SK-N-SH treated with all-trans-retinoic acid at 6 μM for 48 hours (cell line): Measurements from ENCODE around the gene NUDT21.

ENCODE experiments used
- ATAC-seq: fragments of 200-7000 bp; cut with Tn5 transposase; 3 replicates; pipeline ENCODE4 v1.9.1; 2020; ENCODE audit warnings: mild to moderate bottlenecking, moderate library complexity
- ARNTL ChIP-seq: fragments of 450-650 bp; formaldehyde crosslinking; IDR thresholded peaks from 2 replicates; pipeline ENCODE4 v1.5.0; 2020; ENCODE audit warnings: low read depth, mild to moderate bottlenecking, moderate library complexity, borderline replicate concordance
- CREB5 ChIP-seq: fragments of 250-450 bp; sonication (Bioruptor Pico); IDR thresholded peaks from 2 replicates; pipeline ENCODE4 v1.5.1; 2020; ENCODE audit warnings: low read depth, mild to moderate bottlenecking, moderate library complexity
- CSDC2 ChIP-seq: fragments of 250-450 bp; sonication (Bioruptor Pico); IDR thresholded peaks from 2 replicates; pipeline ENCODE4 v1.5.0; 2020; ENCODE audit warnings: mild to moderate bottlenecking, moderate library complexity
- CSRNP3 ChIP-seq: fragments of 250-450 bp; sonication (Bioruptor Pico); IDR thresholded peaks from 2 replicates; pipeline ENCODE4 v1.5.1; 2021; ENCODE audit warnings: mild to moderate bottlenecking, moderate library complexity
- ESRRG ChIP-seq: fragments of 250-450 bp; sonication (Bioruptor Pico); IDR thresholded peaks from 2 replicates; pipeline ENCODE4 v1.6.1; 2021; ENCODE audit warnings: mild to moderate bottlenecking
- GLIS3 ChIP-seq: fragments of 250-450 bp; sonication (Bioruptor Pico); IDR thresholded peaks from 2 replicates; pipeline ENCODE4 v1.5.0; 2020; ENCODE audit warnings: mild to moderate bottlenecking, moderate library complexity
- ISL1 ChIP-seq: fragments of 250-450 bp; sonication (Bioruptor Pico); IDR thresholded peaks from 2 replicates; pipeline ENCODE4 v2.1.2; 2022; ENCODE audit warnings: mild to moderate bottlenecking, moderate library complexity
- OSR1 ChIP-seq: fragments of 250-450 bp; sonication (Bioruptor Pico); IDR thresholded peaks from 2 replicates; pipeline ENCODE4 v1.8.0; 2022; ENCODE audit warnings: moderate library complexity, mild to moderate bottlenecking, inconsistent platforms
- PATZ1 ChIP-seq: fragments of 250-450 bp; sonication (Bioruptor Pico); IDR thresholded peaks from 2 replicates; pipeline ENCODE4 v1.8.0; 2020; ENCODE audit warnings: mild to moderate bottlenecking, moderate library complexity, borderline replicate concordance
- POU6F1 ChIP-seq: fragments of 250-450 bp; sonication (Bioruptor Pico); IDR thresholded peaks from 2 replicates; pipeline ENCODE4 v1.8.0; 2021; ENCODE audit warnings: low read depth, mild to moderate bottlenecking, moderate library complexity, borderline replicate concordance
- RARB ChIP-seq: fragments of 250-450 bp; sonication (Bioruptor Pico); IDR thresholded peaks from 2 replicates; pipeline ENCODE4 v1.8.0; 2021; ENCODE audit warnings: mild to moderate bottlenecking, moderate library complexity
- SNAI2 ChIP-seq: fragments of 250-450 bp; sonication (Bioruptor Pico); IDR thresholded peaks from 2 replicates; pipeline ENCODE4 v1.5.0; 2020; ENCODE audit warnings: mild to moderate bottlenecking, moderate library complexity
- TCF4 ChIP-seq: fragments of 250-450 bp; sonication (Bioruptor Pico); IDR thresholded peaks from 2 replicates; pipeline ENCODE4 v1.8.0; 2021; ENCODE audit warnings: mild to moderate bottlenecking, moderate library complexity, borderline replicate concordance
- TSHZ2 ChIP-seq: fragments of 250-450 bp; sonication (Bioruptor Pico); IDR thresholded peaks from 2 replicates; pipeline ENCODE4 v1.5.0; 2020; ENCODE audit warnings: mild to moderate bottlenecking, moderate library complexity
- ZC3H10 ChIP-seq: fragments of 250-450 bp; sonication (Bioruptor Pico); IDR thresholded peaks from 2 replicates; pipeline ENCODE4 v1.5.1; 2021; ENCODE audit warnings: mild to moderate bottlenecking, moderate library complexity
- ZFP3 ChIP-seq: fragments of 250-450 bp; sonication (Bioruptor Pico); IDR thresholded peaks from 2 replicates; pipeline ENCODE4 v1.5.0; 2020; ENCODE audit warnings: mild to moderate bottlenecking, moderate library complexity
- ZFP30 ChIP-seq: fragments of 450-650 bp; formaldehyde crosslinking; IDR thresholded peaks from 2 replicates; pipeline ENCODE4 v1.5.0; 2022; ENCODE audit warnings: mild to moderate bottlenecking, moderate library complexity
- ZNF565 ChIP-seq: fragments of 450-650 bp; formaldehyde crosslinking; conservative IDR thresholded peaks from 2 replicates; pipeline ENCODE4 v1.5.0; 2020; ENCODE audit warnings: low read depth, mild to moderate bottlenecking, moderate library complexity
- ZNF70 ChIP-seq: fragments of 450-650 bp; formaldehyde crosslinking; IDR thresholded peaks from 2 replicates; pipeline ENCODE4 v1.5.0; 2020; ENCODE audit warnings: mild to moderate bottlenecking, moderate library complexity
- ZNF8 ChIP-seq: fragments of 450-650 bp; formaldehyde crosslinking; IDR thresholded peaks from 2 replicates; pipeline ENCODE4 v1.5.0; 2020; ENCODE audit warnings: mild to moderate bottlenecking, moderate library complexity

Gene NUDT21

GRCh38 chr16:56448005-56448404, 3.1 kb downstream of the NUDT21 start:
- TF ChIP-seq CSDC2 (no peak), RARB (CRISPR knock-in tag) (no peak), ZNF70 (no peak), ARNTL (CRISPR knock-in tag) (no peak), GLIS3 (CRISPR knock-in tag) (no peak), ZFP30 (CRISPR knock-in tag) (no peak), ZNF565 (CRISPR knock-in tag) (no peak), OSR1 (CRISPR knock-in tag) (no peak), TCF4 (CRISPR knock-in tag) (no peak), ISL1 (CRISPR knock-in tag) (no peak), ZNF8 (CRISPR knock-in tag) (no peak), TSHZ2 (no peak), POU6F1 (CRISPR knock-in tag) (no peak), ZFP3 (CRISPR knock-in tag) (no peak)
- no peak for ATAC-seq

- TF ChIP-seq GLIS3 (CRISPR knock-in tag): no peak
- no peak for TF ChIP-seq POU6F1 (CRISPR knock-in tag)
- TF ChIP-seq ZFP3 (CRISPR knock-in tag): no peak
- no peak for TF ChIP-seq ZNF565 (CRISPR knock-in tag)
- no peak for TF ChIP-seq CREB5
- no peak for TF ChIP-seq SNAI2 (CRISPR knock-in tag)
- no peak for TF ChIP-seq ARNTL (CRISPR knock-in tag)
- TF ChIP-seq PATZ1: no peak
- TF ChIP-seq TCF4 (CRISPR knock-in tag): no peak
- no peak for TF ChIP-seq CSDC2
- TF ChIP-seq CSRNP3 (CRISPR knock-in tag): no peak
- TF ChIP-seq TSHZ2: no peak
- TF ChIP-seq OSR1 (CRISPR knock-in tag): no peak
- TF ChIP-seq ISL1 (CRISPR knock-in tag): no peak
- TF ChIP-seq ZC3H10 (CRISPR knock-in tag): no peak
- TF ChIP-seq ESRRG (CRISPR knock-in tag): no peak
- no peak for ATAC-seq
These were observed 3.8 kb downstream of the NUDT21 start for GRCh38 chr16:56447286-56447685.
